ENCODE data around the gene C2orf81.

DNA sequence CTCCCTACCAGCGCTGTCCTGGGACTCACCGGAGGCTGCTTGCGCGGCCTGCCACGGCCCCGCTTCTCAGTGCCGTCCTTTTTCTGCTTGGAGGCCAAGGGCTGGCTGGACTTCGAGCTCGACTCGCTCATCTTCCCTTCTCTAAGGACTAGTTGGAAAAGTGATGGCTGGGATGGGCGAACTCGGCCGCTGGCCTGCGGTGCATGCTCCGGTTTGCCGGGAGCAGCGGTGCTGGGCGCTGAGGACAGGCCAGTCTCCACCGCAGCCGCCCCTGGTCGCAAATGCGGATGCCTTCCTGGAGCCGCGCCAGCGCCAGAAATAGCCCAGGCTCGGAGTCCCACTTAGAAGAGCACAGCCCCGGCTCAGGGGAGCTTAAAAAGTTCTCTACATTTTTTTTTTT, 3.1 kb downstream of the C2orf81 start:
- TF ChIP-seq, protein P1, sequence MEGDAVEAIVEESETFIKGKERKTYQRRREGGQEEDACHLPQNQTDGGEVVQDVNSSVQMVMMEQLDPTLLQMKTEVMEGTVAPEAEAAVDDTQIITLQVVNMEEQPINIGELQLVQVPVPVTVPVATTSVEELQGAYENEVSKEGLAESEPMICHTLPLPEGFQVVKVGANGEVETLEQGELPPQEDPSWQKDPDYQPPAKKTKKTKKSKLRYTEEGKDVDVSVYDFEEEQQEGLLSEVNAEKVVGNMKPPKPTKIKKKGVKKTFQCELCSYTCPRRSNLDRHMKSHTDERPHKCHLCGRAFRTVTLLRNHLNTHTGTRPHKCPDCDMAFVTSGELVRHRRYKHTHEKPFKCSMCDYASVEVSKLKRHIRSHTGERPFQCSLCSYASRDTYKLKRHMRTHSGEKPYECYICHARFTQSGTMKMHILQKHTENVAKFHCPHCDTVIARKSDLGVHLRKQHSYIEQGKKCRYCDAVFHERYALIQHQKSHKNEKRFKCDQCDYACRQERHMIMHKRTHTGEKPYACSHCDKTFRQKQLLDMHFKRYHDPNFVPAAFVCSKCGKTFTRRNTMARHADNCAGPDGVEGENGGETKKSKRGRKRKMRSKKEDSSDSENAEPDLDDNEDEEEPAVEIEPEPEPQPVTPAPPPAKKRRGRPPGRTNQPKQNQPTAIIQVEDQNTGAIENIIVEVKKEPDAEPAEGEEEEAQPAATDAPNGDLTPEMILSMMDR (IDR thresholded peaks at IDR 0.05), result no peak
- no peak for TF ChIP-seq POLR2A (IDR thresholded peaks at IDR 0.05)

All from esophagus squamous epithelium (tissue), 4 donors.